HFF-Myc (cell line): ENCODE measurements around the gene CBL.

Experiments used
- DNase-seq: peaks from one replicate; pipeline ENCODE4 v3.0.0-alpha.2; 2011; ENCODE audit warnings: low read depth; ENCODE audit errors: extremely low read depth
- H3K4me3 ChIP-seq: replicated peaks from 2 replicates; pipeline ENCODE4 v1.5.1; 2011; ENCODE audit warnings: low read depth, mild to moderate bottlenecking, control low read depth, low read length
- CTCF ChIP-seq: IDR thresholded peaks from 2 replicates; pipeline ENCODE4 v1.5.1; 2012; ENCODE audit warnings: mild to moderate bottlenecking, low read depth, low read length, control low read depth; ENCODE audit errors: missing control alignments

CBL gene

GRCh38 chr11:119266517-119267255, 60.5 kb downstream of the CBL start:
- TF ChIP-seq CTCF: no peak
- DNase-seq: no peak
- H3K4me3 ChIP-seq: no peak overlapping the region

GRCh38 chr11:119267645-119268044, 61.5 kb downstream of the CBL start:
- TF ChIP-seq CTCF: no peak
- DNase-seq: no peak
- H3K4me3 ChIP-seq: no peak overlapping the region

GRCh38 chr11:119273721-119274120, 67.6 kb downstream of the CBL start:
- DNase-seq: no peak
- no peak for TF ChIP-seq CTCF
- no peak overlapping the region for H3K4me3 ChIP-seq

GRCh38 chr11:119277660-119278059, 71.5 kb downstream of the CBL start:
- no peak overlapping the region for H3K4me3 ChIP-seq

GRCh38 chr11:119282495-119282894, 76.4 kb downstream of the CBL start:
- H3K4me3 ChIP-seq: no peak overlapping the region
- TF ChIP-seq CTCF: no peak
- no peak for DNase-seq

More at GRCh38 chr11:119277660-119278059, 71.5 kb downstream of the CBL start:
- TF ChIP-seq CTCF: no peak
- DNase-seq: no peak

- H3K4me3 ChIP-seq: no peak overlapping the region
- no peak for DNase-seq
- TF ChIP-seq CTCF: peak; percentile 28
These were observed 78.4 kb downstream of the CBL start for GRCh38 chr11:119284344-119285157.
